SU-DHL-6 (cell line): ENCODE results near the gene ACTR8.

ENCODE experiments used
- H2AFZ ChIP-seq: fragments of 200-600 bp; sonication (generic); 2 replicates; pipeline ENCODE4 v1.6.1; 2014; ENCODE audit warnings: low read depth, mild to moderate bottlenecking, moderate library complexity, mixed read lengths, antibody characterized with exemption, low read length; ENCODE audit not compliant: severe bottlenecking
- H3F3A ChIP-seq: fragments of 200-600 bp; shearing (Covaris generic); 2 replicates; pipeline ENCODE4 v1.6.0; 2016; ENCODE audit warnings: antibody characterized with exemption, mild to moderate bottlenecking; ENCODE audit not compliant: insufficient read depth
- H3K27ac ChIP-seq: fragments of 200-600 bp; sonication (generic); 2 replicates; pipeline ENCODE4 v1.5.1; 2016; ENCODE audit warnings: low read depth, mild to moderate bottlenecking, low read length, moderate library complexity, mixed read lengths
- H3K27me3 ChIP-seq: fragments of 200-600 bp; sonication (generic), shearing (Covaris generic); 2 replicates; pipeline ENCODE4 v1.6.0; 2014; ENCODE audit warnings: mild to moderate bottlenecking, low read length
- H3K36me3 ChIP-seq: fragments of 200-600 bp; sonication (generic); 2 replicates; pipeline ENCODE4 v1.6.1; 2014; ENCODE audit warnings: mild to moderate bottlenecking, low read length, mixed read lengths
- H3K4me2 ChIP-seq: fragments of 300-600, 200-600 bp; shearing (Covaris generic), sonication (generic); 2 replicates; pipeline ENCODE4 v1.6.0; 2014; ENCODE audit warnings: low read length, low read depth, mild to moderate bottlenecking; ENCODE audit not compliant: poor library complexity, severe bottlenecking
- H3K4me3 ChIP-seq: fragments of 200-600 bp; sonication (generic); 2 replicates; pipeline ENCODE4 v1.5.1; 2014; ENCODE audit warnings: antibody characterized with exemption, low read length, mild to moderate bottlenecking, mixed read lengths; ENCODE audit not compliant: insufficient read depth, poor library complexity, severe bottlenecking
- H3K79me2 ChIP-seq: fragments of 200-600 bp; sonication (generic); 2 replicates; pipeline ENCODE4 v1.6.1; 2014; ENCODE audit warnings: mild to moderate bottlenecking, low read length, moderate library complexity; ENCODE audit not compliant: insufficient read depth
- H3K9ac ChIP-seq: fragments of 200-600 bp; sonication (generic); 2 replicates; pipeline ENCODE4 v1.7.0; 2014; ENCODE audit warnings: mild to moderate bottlenecking, low read length
- H3K9me2 ChIP-seq: fragments of 200-600 bp; sonication (generic); replicated peaks from 2 replicates; pipeline ENCODE4 v1.6.1; 2014; ENCODE audit warnings: low read length; ENCODE audit not compliant: insufficient read depth
- H3K9me3 ChIP-seq: fragments of 200-600 bp; sonication (generic); 2 replicates; pipeline ENCODE4 v1.6.1; 2014; ENCODE audit warnings: low read length, mixed read lengths; ENCODE audit not compliant: insufficient read depth
- H4K20me1 ChIP-seq: fragments of 200-600 bp; sonication (generic); 2 replicates; pipeline ENCODE4 v1.6.1; 2014; ENCODE audit warnings: low read depth, mild to moderate bottlenecking, antibody characterized with exemption, low read length, moderate library complexity, mixed read lengths
- EZH2phosphoT487 ChIP-seq: fragments of 200-600 bp; sonication (generic), shearing (Covaris generic); conservative IDR thresholded peaks from 2 replicates; pipeline ENCODE4 v1.6.1; 2018; ENCODE audit warnings: mild to moderate bottlenecking, antibody characterized with exemption, low read length, moderate library complexity, mixed read lengths
- TF ChIP-seq, protein P1 (sequence below): fragments of 200-600 bp; sonication (generic); IDR thresholded peaks from one replicate; pipeline ENCODE4 v1.5.1; 2017; ENCODE audit warnings: antibody characterized with exemption, mild to moderate bottlenecking, low read length, moderate library complexity; ENCODE audit not compliant: insufficient read depth, poor library complexity, severe bottlenecking

ACTR8 gene

GRCh38 chr3:53846134-53846850 is 35.7 kb downstream of the ACTR8 start, which contains the start of the genes CHDH and IL17RB:
CHDH (minus strand) TSS chr3:53846419; CDS start chr3:53824008, 22,411 bp downstream.
IL17RB (plus strand) TSS chr3:53846568; CDS start chr3:53846589, 21 bp downstream.
- peak within 1 kb of the TSS; percentile 69 for H3K4me3 ChIP-seq
- H4K20me1 ChIP-seq, result no peaks in the 10 kb centered on the region
- H3K79me2 ChIP-seq, result peaks cover 48% of the 10 kb centered on the region
- H3K27ac ChIP-seq, result peak within 1 kb of the TSS; percentile 98
- no peaks in the 10 kb centered on the region for H3K27me3 ChIP-seq
- H3K9me2 ChIP-seq, result no peaks in the 10 kb centered on the region
- peak within 1 kb of the TSS; percentile 93 for H3K9ac ChIP-seq
- H3K4me2 ChIP-seq, result peak within 1 kb of the TSS; percentile 80
- H2AFZ ChIP-seq, result peak within 1 kb of the TSS; percentile 54
- no peaks in the 10 kb centered on the region for H3K9me3 ChIP-seq
- H3F3A ChIP-seq, result peaks cover 32% of the 10 kb centered on the region
- 0 out of 2 replicates have a peak, but pooled peaks cover 3% of the 10 kb centered on the region for H3K36me3 ChIP-seq
- TF ChIP-seq EZH2phosphoT487, result no peak
- TF ChIP-seq, protein P1, sequence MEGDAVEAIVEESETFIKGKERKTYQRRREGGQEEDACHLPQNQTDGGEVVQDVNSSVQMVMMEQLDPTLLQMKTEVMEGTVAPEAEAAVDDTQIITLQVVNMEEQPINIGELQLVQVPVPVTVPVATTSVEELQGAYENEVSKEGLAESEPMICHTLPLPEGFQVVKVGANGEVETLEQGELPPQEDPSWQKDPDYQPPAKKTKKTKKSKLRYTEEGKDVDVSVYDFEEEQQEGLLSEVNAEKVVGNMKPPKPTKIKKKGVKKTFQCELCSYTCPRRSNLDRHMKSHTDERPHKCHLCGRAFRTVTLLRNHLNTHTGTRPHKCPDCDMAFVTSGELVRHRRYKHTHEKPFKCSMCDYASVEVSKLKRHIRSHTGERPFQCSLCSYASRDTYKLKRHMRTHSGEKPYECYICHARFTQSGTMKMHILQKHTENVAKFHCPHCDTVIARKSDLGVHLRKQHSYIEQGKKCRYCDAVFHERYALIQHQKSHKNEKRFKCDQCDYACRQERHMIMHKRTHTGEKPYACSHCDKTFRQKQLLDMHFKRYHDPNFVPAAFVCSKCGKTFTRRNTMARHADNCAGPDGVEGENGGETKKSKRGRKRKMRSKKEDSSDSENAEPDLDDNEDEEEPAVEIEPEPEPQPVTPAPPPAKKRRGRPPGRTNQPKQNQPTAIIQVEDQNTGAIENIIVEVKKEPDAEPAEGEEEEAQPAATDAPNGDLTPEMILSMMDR, result no peak

- Histone ChIP-seq H3K36me3 (0 out of 2 replicates have a peak, but pooled peaks cover 3% of the 10 kb centered on the region), H3F3A (peaks cover 32% of the 10 kb centered on the region), H3K4me2 (peak overlapping the region; percentile 80), H3K9me3 (no peaks in the 10 kb centered on the region), H3K9ac (peak overlapping the region; percentile 93), H2AFZ (peak overlapping the region; percentile 54), H4K20me1 (no peaks in the 10 kb centered on the region), H3K4me3 (peak overlapping the region; percentile 69), H3K27me3 (no peaks in the 10 kb centered on the region), H3K27ac (peak overlapping the region; percentile 98), H3K79me2 (peaks cover 50% of the 10 kb centered on the region), H3K9me2 (no peaks in the 10 kb centered on the region)
- TF ChIP-seq, protein P1, result no peak
- TF ChIP-seq EZH2phosphoT487, result no peak
Observed at GRCh38 chr3:53845881-53846133, 36.1 kb downstream of the ACTR8 start.

DNA sequence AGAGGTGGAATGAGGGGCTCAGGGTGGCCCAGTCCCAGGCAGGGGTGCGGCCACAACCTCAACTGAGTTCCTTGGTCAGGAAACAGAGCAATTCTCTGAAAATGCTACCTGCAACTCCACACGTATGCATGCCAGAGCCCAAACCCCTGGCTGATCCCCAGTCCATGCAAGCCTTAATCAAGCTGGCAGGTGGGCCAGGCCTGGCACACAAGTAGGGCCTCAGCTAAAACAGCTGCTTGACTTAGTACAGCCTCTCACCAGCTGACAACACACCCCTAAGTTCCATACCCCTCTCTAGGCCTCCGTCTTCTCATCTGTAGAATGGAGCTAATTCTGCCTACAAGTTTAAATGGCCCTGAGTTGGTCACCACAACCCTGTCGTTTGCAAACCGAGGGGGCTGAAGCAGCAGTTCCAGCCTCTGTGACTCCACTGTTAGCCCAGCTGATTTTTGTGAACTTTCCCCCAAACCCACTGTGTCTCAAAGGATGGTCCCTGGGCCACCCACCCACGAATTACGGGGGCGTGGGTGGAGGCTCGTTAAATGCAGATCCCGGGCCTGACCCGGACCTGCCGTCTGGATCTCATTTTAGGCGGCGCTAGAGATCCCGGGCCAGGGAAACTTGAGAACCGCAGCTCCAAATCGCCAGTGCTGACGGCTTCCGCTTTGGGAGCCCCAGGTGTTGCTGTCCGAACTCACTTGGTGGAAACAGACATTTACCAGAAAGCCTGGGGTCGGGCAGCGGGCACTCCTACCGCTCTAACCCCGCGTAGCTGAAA is 36.7 kb downstream of the ACTR8 start:
- Histone ChIP-seq H3K36me3 (0 out of 2 replicates have a peak, but pooled peaks cover 3% of the 10 kb centered on the region), H3K27me3 (no peaks in the 10 kb centered on the region), H3K27ac (peak overlapping the region; percentile 98), H3K9me2 (no peaks in the 10 kb centered on the region), H3K79me2 (peaks cover 50% of the 10 kb centered on the region), H3K4me2 (peak overlapping the region; percentile 80), H2AFZ (peak overlapping the region; percentile 54), H3F3A (peaks cover 32% of the 10 kb centered on the region), H4K20me1 (no peaks in the 10 kb centered on the region), H3K9ac (peak overlapping the region; percentile 93), H3K9me3 (no peaks in the 10 kb centered on the region), H3K4me3 (peak overlapping the region; percentile 69)
- TF ChIP-seq EZH2phosphoT487, result no peak
- TF ChIP-seq, protein P1, result no peak
